Peyer's patch (tissue), 4 donors: ENCODE results near the gene DDX18.

Source experiments
- POLR2A ChIP-seq, 2 donors: fragments of 450-650 bp; IDR thresholded peaks; one replicate each; pipeline ENCODE4 v1.5.1; 2017; ENCODE audit warnings: antibody characterized with exemption in 2 of 2, mild to moderate bottlenecking in 2 of 2, moderate library complexity in 2 of 2
- TF ChIP-seq, protein P1 (sequence below), 6 experiments: fragments of 450-650 bp in 4 of 6; fragments of 200-600 bp in 2 of 6; sonication (generic) in 1 of 6; IDR thresholded peaks; one replicate each; pipeline ENCODE4 v1.5.1; 2017 to 2019; ENCODE audit warnings: antibody characterized with exemption in 6 of 6, mild to moderate bottlenecking in 3 of 6, moderate library complexity in 1 of 6

DNA sequence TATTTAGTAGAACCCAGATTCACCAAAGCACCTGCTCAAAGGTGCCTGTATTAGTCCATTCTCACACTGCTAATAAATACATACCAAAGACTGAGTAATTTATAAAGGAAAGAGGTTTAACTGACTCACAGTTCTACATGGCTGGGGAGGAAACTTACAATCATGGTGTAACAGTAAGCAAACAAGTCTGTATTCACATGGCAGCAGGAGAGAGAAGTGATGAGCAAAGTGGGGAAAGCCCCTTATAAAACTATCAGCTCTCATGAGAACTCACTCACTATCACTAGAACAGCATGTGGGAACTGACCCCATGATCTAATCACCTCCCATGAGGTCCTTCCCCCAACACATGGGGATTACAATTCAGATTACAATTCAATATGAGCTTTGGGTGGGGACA lies 28.0 kb upstream of the DDX18 start:
- TF ChIP-seq, protein P1, sequence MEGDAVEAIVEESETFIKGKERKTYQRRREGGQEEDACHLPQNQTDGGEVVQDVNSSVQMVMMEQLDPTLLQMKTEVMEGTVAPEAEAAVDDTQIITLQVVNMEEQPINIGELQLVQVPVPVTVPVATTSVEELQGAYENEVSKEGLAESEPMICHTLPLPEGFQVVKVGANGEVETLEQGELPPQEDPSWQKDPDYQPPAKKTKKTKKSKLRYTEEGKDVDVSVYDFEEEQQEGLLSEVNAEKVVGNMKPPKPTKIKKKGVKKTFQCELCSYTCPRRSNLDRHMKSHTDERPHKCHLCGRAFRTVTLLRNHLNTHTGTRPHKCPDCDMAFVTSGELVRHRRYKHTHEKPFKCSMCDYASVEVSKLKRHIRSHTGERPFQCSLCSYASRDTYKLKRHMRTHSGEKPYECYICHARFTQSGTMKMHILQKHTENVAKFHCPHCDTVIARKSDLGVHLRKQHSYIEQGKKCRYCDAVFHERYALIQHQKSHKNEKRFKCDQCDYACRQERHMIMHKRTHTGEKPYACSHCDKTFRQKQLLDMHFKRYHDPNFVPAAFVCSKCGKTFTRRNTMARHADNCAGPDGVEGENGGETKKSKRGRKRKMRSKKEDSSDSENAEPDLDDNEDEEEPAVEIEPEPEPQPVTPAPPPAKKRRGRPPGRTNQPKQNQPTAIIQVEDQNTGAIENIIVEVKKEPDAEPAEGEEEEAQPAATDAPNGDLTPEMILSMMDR (IDR thresholded peaks at IDR 0.05): no peak
- TF ChIP-seq POLR2A (IDR thresholded peaks at IDR 0.05): no peak
